22Rv1 (cell line): ENCODE data around the gene GREB1L.

Source experiments
- H3K27ac ChIP-seq: fragments of 450-650 bp; 2 replicates; pipeline ENCODE4 v1.5.1; 2017
- CTCF ChIP-seq: fragments of 450-650 bp; IDR thresholded peaks from 2 replicates; pipeline ENCODE4 v1.5.1; 2017; ENCODE audit warnings: mild to moderate bottlenecking
- ZFX ChIP-seq: fragments of 450-650 bp; IDR thresholded peaks from 2 replicates; pipeline ENCODE4 v1.6.1; 2017; ENCODE audit warnings: antibody characterized with exemption, borderline replicate concordance

Gene GREB1L

GRCh38 chr18:21242141-21242779, at the start of gene GREB1L:
Gene GREB1L (plus strand): TSS chr18:21242232. CDS start chr18:21383519, 141,287 bp downstream.
- TF ChIP-seq CTCF (peak; percentile 67), ZFX (no peak)
- 0 out of 2 replicates have a peak within 1 kb of the TSS, but pooled peaks have one; percentile 25 for H3K27ac ChIP-seq

GRCh38 chr18:21192308-21192624, 49.8 kb upstream of the GREB1L start:
- H3K27ac ChIP-seq, result no peak overlapping the region
- no peak for TF ChIP-seq ZFX
- peak; percentile 57 for TF ChIP-seq CTCF

- peak; percentile 77 for TF ChIP-seq CTCF
- no peak for TF ChIP-seq ZFX
- H3K27ac ChIP-seq, result no peak overlapping the region
These were observed 46.9 kb upstream of the GREB1L start for GRCh38 chr18:21194871-21195771.

- TF ChIP-seq CTCF, result no peak
- no peak for TF ChIP-seq ZFX
- H3K27ac ChIP-seq, result no peak overlapping the region
These were observed 45.6 kb upstream of the GREB1L start for GRCh38 chr18:21196426-21196825.

- H3K27ac ChIP-seq, result no peak overlapping the region
- TF ChIP-seq ZFX (no peak), CTCF (no peak)
These were observed 38.9 kb upstream of the GREB1L start for GRCh38 chr18:21203126-21203525.

- TF ChIP-seq CTCF, result no peak
- no peak for TF ChIP-seq ZFX
These were observed 38.3 kb upstream of the GREB1L start for GRCh38 chr18:21203542-21204241.

More at GRCh38 chr18:21203542-21204241, 38.3 kb upstream of the GREB1L start:
- no peak overlapping the region for H3K27ac ChIP-seq
